GM19455 (cell line): Measurements from ENCODE around the gene IRAK2.

Experiments used
- ATAC-seq: cut with Tn5 transposase; IDR thresholded peaks from one replicate; pipeline ENCODE4 v1.9.1; 2021; ENCODE audit not compliant: unreplicated experiment

The IRAK2 gene

DNA sequence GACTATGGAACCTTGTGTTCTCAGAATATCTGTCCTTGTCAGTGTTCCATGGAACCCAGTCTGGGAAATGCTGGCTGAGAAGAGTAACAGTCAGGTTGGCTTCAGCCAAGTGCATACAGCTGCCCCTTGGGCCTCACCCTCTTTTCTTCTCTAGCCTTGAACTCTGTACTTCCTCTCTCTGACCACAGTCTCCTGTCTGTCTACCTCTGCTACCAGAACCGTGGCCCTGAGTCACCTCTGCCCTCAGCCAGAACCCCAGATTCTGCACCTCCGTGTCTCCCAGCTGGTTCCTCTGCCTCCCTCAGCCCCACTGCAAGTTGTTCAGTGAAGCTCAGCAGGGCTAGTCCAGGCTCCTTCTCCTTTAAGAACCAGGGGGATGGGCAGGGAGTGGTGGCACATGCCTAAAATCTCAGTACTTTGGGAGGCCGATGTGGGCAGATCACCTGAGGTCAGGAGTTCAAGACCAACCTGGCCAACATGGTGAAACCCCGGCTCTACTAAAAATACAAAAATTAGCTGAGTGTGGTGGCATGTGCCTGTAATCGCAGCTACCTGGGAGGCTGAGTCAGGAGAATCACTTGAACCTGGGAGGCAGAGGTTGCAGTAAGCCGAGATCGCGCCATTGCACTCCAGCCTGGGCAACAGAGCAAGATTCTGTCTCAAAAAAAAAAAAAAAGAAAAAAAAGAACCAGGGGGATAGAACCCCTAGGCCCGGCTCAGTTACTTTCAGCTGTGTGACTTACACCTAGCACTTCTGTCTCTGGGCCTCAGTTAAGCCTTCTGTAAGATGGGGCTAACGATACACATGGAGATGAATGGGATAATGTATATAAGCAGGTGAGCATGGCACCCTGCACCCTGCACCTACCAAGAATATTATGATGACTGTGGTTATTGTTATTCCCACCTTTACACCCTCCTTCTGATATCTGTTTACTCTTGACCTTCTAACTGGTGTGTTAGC is 59.2 kb downstream of the IRAK2 start:
- peak; percentile 45 for ATAC-seq

DNA sequence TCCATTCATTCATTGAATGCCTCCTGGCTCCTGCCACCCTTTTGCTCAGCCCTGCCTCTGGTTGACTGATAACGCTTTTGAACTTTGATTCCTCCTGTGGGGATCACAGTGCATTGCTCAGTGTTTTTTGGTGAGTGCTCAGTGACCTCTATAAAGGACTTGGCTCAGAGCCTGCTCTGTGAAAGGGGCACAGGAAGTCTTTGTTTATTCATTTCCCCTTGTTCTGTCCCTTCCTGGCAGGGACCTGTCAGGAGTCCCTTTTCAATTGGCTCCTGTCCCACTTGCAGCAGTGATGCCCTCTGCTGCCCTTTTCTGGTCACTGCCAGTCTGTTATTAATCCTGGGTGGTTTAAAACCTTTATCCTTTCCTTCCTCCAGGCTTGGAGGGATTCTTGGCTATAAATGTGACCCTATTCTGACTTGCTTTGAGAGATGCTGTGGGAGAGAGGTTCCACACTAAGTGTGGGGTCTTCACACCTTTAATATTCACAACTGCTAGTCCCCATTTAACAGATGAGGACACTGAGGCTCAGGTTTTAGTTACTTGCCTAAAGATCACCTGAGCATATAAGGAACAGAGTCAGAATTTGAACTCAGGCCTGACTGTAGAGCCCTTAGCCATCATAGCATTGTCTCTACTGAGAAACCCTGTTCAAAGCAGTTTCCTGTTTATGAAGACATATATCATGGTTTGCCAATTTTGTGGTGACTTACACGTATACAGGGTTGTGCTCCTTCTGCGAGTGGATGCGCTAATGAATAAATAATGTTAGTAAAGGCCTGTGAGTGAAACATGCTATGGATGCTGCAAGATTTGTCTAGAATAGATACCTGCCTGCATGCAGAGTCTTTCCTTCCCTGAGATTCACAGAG is 60.3 kb downstream of the IRAK2 start:
- ATAC-seq, result no peak

DNA sequence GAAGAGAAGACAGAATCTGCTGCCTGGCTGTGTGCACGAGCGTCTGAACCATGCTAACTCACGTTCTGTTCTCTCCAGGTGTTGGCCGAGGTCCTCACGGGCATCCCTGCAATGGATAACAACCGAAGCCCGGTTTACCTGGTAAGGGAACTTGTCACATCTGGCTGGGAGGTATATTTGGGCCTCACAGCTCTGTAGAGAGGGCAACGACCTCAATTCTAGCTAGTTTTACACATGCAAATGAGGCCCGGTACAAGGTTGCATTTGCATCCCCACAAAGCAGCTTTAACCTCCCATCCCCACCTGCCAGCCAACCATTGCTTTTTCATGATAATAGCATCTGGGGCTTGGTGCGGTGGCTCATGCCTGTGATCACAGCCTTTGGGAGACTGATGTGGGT is 61.6 kb downstream of the IRAK2 start:
- ATAC-seq, result no peak

DNA sequence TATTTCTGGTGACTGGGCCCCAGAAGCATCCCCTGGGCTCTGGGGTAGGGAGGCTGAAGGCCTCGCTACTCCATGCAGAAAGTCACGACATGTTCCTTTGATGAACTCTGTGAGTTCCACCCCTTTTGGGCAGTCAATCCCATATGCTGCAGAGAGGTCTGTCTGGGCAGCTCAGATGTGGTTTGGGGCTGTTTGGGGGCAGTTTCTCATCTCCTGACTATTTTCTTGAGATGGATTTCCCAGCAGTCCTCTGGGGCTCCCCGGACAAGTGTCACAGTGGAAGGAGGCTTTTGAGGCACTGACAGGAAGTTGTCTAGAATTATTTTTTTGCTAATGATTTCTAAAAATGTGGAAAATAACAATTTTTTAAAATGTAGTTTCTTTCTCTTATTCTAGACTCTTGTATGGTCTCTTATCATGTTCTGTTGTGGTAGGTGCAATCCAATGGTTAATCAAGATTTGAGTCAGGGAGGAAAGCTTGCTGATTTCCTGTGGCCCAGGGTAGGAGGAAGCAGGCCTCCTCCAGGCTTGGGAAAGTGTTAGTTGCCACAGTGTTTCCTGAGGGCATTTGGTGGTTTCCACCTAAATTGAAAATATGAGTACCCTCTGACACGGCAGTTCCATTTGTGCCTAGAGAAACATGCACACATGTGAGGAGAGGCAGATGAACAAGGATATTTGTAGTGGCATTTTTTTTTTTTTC is 63.7 kb downstream of the IRAK2 start:
- ATAC-seq, result no peak

DNA sequence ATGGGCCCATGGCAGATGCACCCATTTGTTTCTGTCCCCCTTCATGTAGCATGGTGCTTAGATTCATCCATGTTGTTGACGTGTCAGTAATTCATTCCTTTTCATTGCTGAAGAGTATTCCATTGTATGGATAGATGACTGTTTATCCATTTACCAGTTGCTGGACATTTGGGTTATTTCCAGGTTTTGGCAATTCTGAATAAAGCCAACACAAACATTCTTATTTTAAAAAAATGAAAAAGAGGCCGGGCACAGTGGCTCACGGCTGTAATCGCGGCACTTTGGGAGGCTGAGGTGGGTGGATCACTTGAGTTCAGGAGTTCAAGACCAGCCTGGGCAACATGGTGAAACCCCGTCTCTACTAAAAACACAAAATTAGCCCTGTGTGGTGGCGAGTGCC is 64.9 kb downstream of the IRAK2 start:
- no peak for ATAC-seq

DNA sequence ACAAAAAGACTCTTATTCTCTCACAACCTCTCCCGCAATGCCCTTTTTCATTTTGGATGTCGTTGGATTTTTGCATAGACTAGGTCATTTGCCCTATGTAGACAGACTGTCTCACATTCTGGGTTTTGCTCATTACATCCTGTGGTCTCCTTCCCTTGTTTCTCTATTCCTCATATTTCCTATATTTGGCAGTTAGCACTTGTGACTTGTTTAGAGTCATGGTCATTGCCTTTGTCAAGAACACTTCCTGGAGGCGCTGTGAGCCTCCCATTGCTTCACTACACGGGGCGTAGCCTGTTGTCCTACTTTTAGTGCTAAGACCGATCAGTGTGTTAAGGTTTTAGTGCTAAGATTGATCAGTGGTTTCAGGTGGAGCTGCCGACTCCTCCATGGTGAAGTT is 67.4 kb downstream of the IRAK2 start:
- no peak for ATAC-seq

DNA sequence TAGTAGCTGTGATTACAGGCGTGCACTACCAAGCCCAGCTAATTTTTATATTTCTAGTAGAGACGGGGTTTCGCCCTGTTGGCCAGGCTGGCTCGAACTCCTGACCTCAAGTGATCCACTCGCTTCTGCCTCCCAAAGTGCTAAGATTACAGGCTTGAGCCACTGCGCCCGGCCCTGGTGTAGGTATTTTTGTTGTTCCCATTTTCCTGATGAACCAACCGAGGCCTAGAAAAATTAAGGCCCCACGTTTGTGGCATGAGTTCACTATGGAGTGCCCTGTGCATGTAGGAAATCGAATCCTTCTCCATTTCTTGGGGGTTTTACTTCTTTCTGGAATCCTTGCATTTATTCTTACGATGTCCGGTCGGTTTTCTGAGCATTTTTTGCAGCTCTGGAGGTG is 69.3 kb downstream of the IRAK2 start:
- ATAC-seq, result no peak

DNA sequence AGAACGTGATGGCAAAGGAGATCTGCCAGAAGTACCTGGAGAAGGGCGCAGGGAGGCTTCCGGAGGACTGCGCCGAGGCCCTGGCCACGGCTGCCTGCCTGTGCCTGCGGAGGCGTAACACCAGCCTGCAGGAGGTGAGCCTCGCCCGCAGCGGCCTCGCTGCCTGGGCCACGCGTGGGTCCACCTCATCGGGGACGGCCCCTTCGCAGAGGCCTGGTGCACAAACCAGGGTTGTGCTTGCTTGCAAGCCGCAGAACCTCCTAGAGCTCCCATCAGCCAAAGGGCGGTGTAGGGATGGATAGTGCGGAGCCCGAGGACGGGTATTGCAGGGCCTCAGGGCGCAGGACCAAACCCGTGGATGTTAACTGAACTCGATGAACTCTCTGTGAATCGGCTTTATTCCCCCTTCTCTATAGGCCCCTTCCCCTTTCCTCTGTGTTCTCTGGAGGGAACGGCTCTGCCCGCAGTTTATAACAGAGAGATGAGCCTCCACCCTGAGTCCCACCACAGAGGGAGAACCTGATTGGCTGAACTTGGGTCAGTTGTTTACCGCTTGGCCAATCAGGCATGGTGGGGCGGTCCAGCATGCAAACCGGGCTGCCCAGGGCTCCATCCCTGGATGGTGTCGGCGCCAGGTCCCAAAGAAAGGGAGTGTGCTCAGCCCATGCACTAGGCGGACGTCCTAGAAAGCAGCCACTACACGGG is 70.0 kb downstream of the IRAK2 start:
- ATAC-seq, result no peak

DNA sequence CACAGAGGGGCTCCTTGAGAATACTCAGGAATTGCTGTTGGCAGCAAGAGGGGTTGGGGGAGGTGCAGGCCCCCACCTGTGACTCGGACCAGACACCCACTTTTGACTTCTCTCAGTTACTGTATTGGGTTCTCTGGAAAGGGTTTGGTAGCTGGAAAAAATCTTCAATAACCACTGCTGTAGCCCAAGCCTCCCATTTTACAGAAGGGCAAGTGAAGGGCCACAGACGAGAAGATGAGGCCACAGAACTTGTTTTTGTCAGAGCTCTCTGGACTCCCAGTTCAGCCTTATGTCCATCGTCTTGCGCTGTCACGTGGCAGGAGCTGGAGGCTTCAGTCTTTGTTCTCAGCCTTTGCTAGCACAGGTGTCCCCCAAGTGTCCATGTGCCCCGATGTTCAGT is 70.8 kb downstream of the IRAK2 start:
- no peak for ATAC-seq

DNA sequence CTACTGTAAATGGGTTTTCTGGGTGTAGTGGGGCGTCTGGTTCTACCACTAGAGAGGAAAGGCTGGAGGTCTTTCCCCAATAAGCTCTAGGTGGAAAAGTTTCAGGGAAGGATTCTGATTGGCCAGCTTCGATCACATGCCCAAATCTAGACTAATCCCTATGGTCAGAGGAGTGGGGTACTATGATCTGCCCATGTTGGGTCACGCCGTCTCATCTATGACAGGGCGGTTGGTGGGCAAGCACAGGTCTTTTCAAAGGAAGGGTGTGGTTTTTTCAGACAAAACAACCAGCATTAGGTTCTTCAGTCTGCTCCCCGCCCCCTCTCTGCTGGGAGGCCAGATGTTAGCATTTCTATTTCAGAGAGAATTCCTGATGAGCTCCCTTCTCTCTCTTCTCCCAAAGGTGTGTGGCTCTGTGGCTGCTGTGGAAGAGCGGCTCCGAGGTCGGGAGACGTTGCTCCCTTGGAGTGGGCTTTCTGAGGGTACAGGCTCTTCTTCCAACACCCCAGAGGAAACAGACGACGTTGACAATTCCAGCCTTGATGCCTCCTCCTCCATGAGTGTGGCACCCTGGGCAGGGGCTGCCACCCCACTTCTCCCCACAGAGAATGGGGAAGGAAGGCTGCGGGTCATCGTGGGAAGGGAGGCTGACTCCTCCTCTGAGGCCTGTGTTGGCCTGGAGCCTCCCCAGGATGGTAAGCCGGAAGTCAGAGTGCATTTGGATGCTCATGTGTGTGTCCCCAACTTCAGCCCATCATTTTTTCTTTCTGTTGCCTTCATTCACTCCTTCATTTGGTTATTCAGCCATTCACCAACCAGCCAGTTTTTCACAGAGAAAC is 73.8 kb downstream of the IRAK2 start:
- no peak for ATAC-seq

DNA sequence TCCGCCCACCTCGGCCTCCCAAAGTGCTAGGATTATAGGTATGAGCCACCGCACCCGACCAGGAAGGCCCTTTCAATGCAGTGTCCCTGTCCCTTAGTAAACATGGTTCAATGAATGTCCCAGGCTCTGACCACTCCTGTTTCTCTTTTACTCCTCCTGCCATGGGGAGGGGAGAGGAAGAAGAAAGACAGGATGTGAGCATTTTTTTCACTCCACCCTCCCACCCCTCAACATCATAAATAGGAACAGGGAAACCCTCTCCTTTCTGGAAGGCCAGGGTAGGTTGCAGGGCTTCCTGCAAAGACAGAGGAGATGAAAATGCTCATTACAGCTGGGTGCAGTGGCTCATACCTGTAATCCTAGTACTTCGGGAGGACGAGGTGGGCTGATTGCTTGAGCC is 76.1 kb downstream of the IRAK2 start:
- ATAC-seq, result no peak

DNA sequence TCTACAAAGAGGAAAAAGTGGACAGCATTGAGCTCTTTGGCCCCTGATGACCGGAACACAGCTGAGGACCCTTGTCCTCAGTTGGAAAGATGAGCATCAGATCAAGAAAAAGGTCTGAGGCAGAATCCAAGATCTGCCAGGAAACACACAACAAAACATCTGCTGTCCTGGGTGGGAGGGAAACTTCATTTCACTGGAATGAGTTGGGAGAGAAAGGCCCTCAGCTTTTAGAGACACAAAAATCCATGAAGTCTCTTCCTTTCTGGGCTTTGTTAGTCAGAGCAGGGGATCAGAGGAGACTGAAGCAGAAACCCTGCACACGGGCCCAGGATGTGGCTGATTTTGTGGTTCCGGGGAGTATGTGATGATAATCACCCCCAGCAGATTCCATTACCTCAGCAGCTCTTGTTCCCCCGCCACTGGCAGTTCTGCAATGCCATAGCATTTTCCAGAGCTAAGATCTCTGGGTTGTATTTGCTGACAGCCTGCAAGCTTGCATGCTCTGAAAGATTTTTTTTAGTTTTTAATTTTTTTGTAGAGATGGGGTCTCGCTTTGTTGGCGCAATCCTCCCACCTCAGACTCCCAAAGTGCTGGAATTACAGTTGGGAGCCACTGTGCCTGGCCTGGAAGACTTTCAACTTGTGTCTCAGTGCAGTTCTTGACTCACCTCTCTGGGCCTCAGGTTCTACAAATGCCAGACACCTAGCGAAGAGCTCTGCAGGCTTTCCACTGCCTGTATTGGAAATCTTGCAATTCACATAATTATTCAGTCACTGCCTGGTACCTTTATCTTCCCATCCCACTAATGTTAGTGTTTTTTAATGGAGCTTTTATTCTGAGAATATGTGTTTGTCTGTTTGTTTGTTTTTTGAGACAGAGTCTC is 77.7 kb downstream of the IRAK2 start:
- no peak for ATAC-seq

DNA sequence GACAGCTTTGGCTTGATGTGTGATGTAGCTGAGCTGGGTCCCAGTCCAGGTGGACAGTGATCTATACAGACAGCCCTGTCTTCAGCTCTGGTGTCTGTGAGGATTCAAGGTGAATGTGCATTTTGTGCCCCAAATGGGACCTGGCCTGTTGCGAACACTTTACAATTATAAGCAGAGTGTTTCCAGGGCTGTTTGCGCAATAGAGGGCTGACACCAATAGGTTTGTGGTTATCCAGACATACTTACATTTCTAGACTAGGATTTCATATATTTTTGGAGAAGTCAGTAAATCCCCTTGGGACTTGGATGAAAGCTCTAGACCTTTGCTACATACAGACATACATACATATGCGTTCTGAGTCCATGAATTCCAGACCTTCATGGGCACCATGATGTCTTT is 79.3 kb downstream of the IRAK2 start:
- ATAC-seq, result no peak

DNA sequence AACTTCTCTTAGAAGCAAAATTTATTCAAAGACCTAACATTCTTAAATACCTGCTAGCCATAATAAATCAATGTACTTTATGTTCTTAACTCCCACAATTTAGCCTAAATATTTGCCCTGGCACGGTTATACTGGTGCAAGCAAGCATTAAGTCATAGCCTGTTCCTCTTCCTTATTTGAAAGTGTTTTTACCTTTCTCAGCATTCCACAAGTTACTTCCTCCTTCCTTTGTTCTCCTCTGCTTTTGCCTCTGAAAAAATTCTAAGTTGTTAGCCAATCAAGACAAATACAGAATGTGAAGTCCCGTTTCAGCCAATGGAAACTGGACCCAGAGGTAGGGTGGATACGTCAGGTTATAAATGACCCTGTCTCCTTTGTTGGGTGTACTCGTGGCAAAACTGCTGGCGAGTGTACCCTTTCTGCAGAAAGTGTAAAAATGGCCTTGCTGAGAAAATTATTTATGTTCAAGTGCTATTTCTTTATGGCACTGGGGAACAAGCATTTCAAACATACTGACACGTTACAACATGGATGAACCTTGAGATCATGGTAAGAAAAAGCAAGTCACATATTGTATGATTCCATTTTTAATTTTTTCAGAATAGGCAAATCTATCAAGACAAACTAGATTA is 80.5 kb downstream of the IRAK2 start:
- ATAC-seq, result no peak

DNA sequence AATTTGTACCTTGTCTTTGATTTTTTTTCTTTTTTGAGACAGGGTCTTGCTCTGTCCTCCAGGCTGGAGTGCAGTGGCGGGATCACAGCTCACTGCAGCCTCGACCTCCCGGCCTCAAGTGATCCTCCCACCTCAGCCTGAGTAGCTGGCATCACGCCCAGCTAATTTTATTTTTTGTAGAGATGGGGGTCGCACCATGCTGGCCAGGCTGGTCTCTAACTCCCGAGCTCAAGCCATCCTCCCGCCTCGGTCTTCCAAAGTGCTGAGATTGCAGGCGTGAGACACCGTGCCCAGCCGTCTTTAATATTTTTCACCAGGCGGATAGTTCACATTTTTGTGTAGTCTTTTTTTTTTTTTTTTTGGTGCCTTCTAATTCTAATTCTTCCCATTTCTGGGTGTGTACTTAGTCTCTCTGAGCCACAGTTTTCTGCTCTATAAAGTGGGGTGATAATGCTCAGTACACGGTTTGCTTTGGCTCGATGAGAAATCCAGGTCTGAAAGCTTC is 83.0 kb downstream of the IRAK2 start:
- no peak for ATAC-seq

DNA sequence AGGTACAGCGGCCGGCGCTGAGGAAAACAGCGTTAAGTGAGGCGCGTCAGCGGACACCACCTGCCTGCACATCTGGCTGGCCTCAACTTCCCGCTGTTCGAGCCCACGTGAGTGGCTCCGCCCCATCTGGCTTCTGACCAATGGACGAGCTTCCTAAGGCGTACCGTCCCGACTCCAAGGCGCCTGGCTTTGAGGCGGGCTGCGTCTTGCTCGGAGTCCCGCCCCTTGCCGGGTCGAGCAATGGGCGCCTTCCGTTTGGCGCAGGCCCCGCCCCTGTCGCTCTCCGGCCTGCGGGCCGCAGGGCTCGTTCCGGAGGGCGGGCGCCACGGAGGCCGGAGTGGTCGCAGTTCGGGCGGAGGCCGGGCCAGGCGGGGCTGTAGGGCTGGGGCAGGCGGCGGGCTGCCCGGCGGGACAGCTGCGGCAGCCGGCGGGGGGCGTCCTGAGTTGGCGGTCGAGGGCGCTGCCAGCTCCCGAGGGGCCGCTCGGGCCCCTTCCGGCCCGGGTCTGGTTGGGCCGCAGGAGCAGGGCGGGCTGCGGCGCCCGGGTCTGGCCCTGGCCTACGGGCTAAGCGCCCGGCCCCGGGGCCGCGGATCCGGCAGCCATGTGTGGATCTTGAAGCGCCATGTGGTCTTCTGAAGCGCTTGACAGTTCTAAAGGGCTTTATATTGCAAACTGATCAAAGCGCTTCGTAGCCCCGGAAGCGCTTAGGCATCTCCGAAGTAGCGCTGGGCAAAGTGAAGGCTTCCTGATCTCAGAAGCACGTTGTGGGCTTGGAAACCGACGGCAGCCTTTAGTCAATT is 83.7 kb downstream of the IRAK2 start, which contains the start of gene TATDN2:
Gene TATDN2 (plus strand): TSS at position 276 of the 800 bp plus-strand sequence. CDS start 742 bp downstream, outside the sequence.
- ATAC-seq, result peak; percentile 93
